Ureter (tissue), 1 donor: ENCODE data around the gene ADPRHL1. TPM values are rescaled to one million over a fixed set of nuclear protein-coding genes. Genes with fewer than 3 reads are reported as not detected.

Experiments used
- DNase-seq: peaks from one replicate; pipeline ENCODE4 v3.0.0-alpha.2; 2020; ENCODE audit warnings: low spot score
- total RNA-seq: library from RNA; stranded (reverse); gene quantifications from one replicate; pipeline ENCODE4 v1.2.4, GENCODE V29; 2023
- donor health status: DM: yes; HTN: yes; CAD: no.

ADPRHL1 gene
- total RNA-seq, 1 donor from 2014 or later = 4.2 TPM

DNA sequence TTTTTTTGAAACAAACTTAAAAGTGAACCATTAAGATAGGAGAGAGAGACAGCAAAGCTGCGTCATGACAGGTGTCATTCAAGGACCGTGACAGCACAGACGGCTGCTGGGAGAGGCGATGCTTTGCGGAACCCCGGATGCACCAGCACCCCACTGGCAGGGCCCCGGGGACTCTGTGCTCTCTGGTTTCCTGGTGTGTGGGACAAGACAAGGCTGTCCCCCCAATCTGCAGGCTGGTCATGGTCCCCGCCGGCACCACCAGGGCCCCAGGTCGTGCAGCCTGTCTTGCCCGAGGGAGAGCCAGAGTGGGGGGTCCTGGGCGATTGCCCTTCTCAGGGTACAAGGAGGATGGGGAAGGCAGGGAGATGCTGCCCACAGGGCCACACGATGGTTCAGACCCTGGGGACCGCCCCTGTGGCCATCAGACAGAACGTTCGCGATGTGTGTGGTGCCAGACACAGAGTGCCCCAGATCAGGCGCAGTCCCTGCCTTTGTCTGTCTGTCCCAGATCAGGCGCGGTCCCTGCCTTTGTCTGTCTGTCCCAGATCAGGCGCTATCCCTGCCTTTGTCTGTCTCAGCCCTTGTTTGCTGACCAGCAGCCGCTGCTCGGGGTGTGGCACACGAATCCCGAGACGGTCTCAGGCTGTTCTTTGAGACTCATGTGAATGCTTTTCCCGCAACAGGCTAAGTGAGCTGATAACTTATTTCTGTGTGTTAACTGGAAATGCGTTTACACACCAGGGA lies 36.1 kb downstream of the ADPRHL1 start:
- no peak for DNase-seq

- DNase-seq = no peak
These were observed 37.5 kb downstream of the ADPRHL1 start for GRCh38 chr13:113415825-113416224.

GRCh38 chr13:113415032-113415431 lies 38.3 kb downstream of the ADPRHL1 start:
- DNase-seq = no peak

GRCh38 chr13:113414335-113414734 lies 39.0 kb downstream of the ADPRHL1 start:
- no peak for DNase-seq

DNA sequence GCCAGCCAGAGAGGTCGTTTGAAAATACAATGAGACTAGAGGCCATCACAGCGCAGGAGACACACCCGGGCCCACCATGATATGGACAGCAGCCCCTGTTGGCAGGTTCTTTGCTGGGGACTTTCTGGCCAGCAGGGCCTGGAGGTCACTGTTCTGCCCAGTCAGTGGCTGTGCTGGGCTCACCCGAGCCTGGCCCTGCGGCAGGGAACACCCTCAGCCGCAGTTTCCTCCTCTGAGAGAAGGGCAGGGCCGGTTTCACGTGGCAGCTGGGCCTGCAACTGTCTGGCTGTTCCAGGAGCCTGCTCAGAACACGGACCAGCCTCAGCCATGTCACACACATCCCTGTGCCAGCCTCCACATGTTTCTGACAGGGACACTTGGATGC lies 39.4 kb downstream of the ADPRHL1 start:
- no peak for DNase-seq

- no peak for DNase-seq
These were observed 40.0 kb downstream of the ADPRHL1 start for GRCh38 chr13:113413178-113413897.

DNA sequence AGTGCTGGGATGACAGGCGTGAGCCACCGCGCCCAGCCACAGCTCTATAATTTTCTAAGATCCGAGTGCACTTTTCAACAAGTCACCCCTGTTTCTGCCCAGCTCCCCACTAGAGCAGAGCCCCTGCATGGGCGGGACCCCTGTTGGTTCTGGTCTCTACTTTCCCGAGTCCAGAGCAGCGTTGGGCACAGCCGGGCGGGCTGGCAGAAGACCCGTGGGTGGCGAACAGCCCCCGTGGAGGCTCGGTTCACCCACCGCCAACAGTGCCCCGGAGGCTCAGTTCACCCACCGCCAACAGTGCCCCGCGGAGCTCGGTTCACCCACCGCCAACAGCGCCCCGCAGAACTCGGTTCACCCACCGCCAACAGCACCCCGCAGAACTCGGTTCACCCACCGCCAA lies 40.8 kb downstream of the ADPRHL1 start:
- DNase-seq = no peak

DNA sequence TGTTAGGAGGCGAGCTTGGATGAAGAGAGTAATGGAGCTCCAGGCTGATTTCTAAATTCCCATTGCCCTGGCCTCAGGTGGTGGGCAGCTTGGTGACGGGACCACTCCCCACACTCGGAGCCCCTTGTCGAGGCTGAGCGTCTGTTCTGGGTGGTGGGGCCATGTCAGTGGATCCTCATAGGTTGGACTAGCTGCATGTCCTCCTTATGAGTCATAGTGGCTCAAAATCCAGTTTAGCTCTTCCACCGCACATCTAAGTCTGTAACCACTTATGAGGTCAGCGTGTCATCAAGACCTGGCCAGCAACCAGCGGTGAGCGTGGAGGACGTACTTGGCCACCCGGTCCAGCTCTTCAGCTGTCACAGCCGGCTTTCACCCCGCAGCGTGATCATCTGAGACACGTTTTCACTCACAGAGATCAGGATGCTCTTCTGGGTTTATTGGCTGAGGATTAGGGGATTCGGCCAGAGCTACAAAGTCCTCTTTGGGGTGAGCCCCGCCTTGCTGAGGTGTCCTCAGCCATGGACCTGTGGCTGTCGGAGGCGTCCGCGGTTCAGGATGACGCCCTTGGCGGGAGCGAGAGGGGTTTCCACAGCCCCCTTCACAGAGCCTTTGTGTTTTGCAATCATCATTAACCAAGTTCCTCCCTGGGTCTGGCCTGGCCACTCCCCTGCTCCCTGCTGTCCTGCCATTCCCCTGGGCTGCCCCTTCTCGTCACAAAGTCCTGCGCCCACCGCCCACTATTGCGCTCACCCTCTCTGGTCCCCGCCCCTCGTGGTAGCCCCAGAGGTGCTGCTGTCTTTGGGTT lies 41.9 kb downstream of the ADPRHL1 start:
- DNase-seq = peak; percentile 80

DNA sequence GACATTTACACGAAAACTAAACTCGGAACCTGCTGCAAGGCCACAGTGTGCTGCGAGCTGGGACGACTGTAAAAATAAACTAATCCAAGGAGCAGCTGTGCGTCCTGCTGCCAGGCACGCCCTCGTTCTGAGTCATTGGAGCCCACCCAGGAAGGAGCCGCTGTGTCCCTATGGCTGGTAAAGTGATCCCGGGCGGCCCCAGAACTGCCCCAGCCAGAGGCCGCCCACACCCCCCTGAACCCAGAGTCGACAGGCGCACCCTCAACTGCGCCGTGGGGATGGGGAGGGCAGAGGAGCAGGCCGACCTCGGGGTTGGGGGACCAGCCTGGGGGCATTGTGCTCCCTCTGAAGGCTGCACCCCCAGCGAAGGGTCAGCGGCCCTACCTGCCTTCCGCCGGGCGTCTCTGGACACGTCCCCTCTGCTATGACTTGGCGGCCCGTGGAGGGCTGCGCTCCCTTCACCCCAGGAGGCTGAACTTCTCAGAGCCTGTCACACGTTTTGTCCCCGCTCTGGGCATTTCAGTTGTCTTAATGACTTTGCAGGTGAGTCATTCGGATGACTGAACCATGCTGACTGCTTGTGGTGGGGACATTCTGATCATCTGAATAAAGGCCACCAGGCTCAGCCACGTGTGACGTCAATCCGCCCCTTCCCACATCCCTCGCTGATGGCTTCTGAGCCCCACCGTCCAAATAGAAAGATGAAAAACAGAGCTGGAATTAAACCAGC lies 42.7 kb downstream of the ADPRHL1 start:
- DNase-seq = peak; percentile 73

GRCh38 chr13:113408562-113408961 lies 44.7 kb downstream of the ADPRHL1 start:
- no peak for DNase-seq

- DNase-seq = no peak
These were observed 45.5 kb downstream of the ADPRHL1 start for GRCh38 chr13:113407531-113408393.

DNA sequence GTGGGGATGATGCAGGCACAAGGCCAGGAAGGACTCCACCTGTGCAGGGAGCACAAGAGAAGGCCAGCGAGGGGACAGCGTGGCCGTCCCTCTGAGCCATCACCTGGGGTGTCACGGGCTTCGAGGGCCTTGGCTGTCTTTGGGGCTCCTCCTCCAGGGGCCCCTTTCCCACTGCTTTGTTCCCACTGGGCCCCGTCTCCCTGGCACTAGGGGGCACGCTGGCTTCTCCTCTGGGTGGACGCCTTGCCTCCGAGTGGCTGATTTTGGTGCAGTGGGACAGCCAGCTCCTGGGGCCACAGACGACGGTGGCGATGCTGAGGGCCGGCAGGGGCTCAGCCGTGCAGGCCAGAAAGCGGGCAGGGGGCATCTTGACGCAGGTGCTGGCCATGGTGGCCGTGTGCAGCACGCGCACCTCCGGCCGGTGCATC lies 46.2 kb downstream of the ADPRHL1 start:
- DNase-seq = peak; percentile 37

DNA sequence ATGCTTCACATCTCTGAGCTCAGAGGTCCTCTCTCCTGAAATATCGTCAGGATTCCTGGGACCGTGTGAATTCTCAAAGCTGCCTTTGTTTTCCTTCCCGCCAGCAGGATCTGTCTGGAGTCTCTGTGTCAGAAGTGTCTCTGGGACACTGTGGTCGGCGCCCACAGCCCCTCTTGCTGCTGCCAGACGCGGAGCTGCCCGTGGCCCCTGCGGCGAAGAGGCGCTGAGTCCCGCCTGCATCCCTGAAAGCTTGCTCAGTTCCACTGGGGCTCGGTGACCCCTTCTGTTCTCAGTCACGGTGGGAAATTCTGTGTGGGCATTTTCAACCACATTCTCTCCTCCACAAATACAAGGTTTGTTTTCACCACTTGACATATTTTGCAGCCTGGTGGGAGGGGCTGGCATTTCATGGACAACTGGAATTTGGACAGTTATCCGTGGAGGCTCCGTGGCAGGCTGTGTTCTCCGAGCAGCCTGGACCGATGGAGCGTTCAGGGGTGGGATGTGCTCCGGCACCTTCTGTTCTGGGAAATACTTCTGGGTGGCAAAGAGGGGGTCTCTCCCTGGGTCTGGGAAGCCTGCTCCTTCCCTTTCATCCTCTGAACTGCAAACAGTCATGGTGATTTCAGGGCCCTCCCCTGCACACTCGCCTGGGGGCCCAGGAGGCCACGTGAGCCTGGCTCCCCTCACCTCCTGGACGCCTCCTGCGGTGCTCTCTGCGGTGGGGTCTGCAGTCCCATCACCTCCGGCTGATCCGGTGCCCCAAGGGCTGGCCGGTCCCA lies 46.8 kb downstream of the ADPRHL1 start:
- DNase-seq = peak; percentile 36

- DNase-seq = peak; percentile 40
These were observed 47.6 kb downstream of the ADPRHL1 start for GRCh38 chr13:113405481-113406300.

- DNase-seq = peak; percentile 40
These were observed 48.4 kb downstream of the ADPRHL1 start for GRCh38 chr13:113404723-113405471.

- DNase-seq = peak; percentile 34
These were observed 48.9 kb downstream of the ADPRHL1 start for GRCh38 chr13:113404366-113404722.

GRCh38 chr13:113403255-113404104 lies 49.8 kb downstream of the ADPRHL1 start:
- peak; percentile 43 for DNase-seq
